ENCODE results near the gene RNU1-2.
"Not testable (repeated sequence)": the region's sequence is repeated elsewhere in the genome, so short reads cannot be mapped to it uniquely, and the experiment has no call there.

The RNU1-2 gene

DNA sequence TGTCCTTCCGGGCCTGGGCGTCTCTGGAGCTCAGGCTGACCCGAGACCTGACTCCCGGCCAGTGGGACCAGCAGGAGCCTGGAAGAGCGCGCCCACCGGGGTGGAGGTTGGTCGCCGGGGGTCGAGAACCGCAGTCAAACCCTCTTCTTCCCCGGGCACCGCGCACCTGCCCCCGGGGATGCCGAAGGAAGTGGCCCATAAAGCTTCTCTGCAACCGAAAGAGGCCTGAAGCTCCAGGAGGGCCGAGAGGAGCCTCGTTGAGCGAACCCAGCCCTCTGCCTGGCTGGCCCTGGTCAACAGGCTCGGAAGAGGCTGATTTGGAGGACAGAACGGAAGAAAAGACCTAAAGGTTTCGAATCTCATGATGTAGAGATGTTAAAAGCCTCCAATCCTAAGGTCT, 24.6 kb upstream of the RNU1-2 start:
- not testable (repeated sequence) for H3K4me1 ChIP-seq (ENCODE audit: control insufficient read depth, insufficient read depth, low read length, poor library complexity, severe bottlenecking); H3K36me3 ChIP-seq (ENCODE audit: control insufficient read depth, insufficient read depth, low read length); H3K27ac ChIP-seq (ENCODE audit: low read depth, low read length, severe bottlenecking); H3K9me3 ChIP-seq (ENCODE audit: control insufficient read depth, low read length); H3K4me3 ChIP-seq (ENCODE audit: extremely low read depth, insufficient read depth, low read length, poor library complexity, severe bottlenecking)
- WGBS, 2 experiments (ENCODE audit: insufficient coverage in 2 of 2), result 82 to 89% methylated on average over 5 to 7 of the region's 23 CpGs

DNA sequence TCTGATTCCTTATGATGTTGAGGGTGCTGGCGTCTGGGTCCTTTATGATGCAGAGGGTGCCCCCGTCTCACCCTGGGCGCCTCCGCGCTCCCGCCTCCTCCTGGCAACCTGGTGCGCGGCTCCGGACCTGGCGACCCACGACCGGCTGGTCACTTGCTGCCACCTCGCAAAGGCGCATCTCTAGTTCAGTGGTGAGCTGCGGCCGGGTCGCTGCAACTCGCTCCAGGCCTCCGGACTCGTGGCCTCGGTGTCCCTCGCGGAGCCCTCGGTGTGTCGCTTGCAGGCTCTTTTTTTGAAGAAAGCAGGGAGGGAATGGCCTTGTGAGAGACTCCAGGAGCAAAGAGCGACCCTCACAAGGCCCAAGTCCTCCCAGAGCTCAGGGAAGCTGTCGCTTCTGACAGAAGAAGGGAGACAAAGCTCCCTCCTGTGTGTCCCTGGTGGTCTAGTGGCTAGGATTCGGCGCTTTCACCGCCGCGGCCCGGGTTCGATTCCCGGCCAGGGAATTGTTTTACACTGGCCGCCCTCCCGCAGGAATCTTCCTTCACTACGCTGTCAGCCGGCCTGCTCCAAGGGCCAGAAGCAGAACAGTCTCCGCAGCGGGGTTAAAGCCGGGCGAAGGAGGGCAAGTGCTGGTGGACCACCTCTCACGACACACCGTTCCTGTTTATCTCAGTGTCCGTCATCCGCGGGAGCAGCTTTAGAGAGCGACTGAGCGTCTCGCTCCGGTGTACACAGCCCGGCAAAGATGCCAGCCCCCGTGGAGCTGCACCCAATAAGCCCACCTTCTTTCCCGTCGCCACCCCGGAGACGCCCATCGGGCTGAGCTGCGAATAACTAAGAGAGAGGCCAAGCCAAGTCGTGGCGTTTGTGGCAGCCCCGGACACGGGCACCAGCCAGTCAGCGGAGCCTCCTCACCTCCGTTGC, 23.4 kb upstream of the RNU1-2 start:
- not testable (repeated sequence) for H3K27ac ChIP-seq (ENCODE audit: low read depth, low read length, severe bottlenecking); H3K36me3 ChIP-seq (ENCODE audit: control insufficient read depth, insufficient read depth, low read length); H3K9me3 ChIP-seq (ENCODE audit: control insufficient read depth, low read length); H3K4me1 ChIP-seq (ENCODE audit: control insufficient read depth, insufficient read depth, low read length, poor library complexity, severe bottlenecking)
- WGBS, 2 experiments (ENCODE audit: insufficient coverage in 2 of 2), result 1 to 4% methylated on average over 17 to 25 of the region's 66 CpGs
- peak overlapping the region; percentile 39 for H3K4me3 ChIP-seq (ENCODE audit: extremely low read depth, insufficient read depth, low read length, poor library complexity, severe bottlenecking)

GRCh38 chr1:16873076-16873879, 22.5 kb upstream of the RNU1-2 start:
- not testable (repeated sequence) for H3K9me3 ChIP-seq (ENCODE audit: control insufficient read depth, low read length); H3K27ac ChIP-seq (ENCODE audit: low read depth, low read length, severe bottlenecking); H3K4me1 ChIP-seq (ENCODE audit: control insufficient read depth, insufficient read depth, low read length, poor library complexity, severe bottlenecking); H3K36me3 ChIP-seq (ENCODE audit: control insufficient read depth, insufficient read depth, low read length)
- H3K4me3 ChIP-seq (ENCODE audit: extremely low read depth, insufficient read depth, low read length, poor library complexity, severe bottlenecking), result peak overlapping the region; percentile 39
- 22 to 39% methylated on average over 7 to 12 of the region's 52 CpGs for WGBS, 2 experiments (ENCODE audit: insufficient coverage in 2 of 2)

DNA sequence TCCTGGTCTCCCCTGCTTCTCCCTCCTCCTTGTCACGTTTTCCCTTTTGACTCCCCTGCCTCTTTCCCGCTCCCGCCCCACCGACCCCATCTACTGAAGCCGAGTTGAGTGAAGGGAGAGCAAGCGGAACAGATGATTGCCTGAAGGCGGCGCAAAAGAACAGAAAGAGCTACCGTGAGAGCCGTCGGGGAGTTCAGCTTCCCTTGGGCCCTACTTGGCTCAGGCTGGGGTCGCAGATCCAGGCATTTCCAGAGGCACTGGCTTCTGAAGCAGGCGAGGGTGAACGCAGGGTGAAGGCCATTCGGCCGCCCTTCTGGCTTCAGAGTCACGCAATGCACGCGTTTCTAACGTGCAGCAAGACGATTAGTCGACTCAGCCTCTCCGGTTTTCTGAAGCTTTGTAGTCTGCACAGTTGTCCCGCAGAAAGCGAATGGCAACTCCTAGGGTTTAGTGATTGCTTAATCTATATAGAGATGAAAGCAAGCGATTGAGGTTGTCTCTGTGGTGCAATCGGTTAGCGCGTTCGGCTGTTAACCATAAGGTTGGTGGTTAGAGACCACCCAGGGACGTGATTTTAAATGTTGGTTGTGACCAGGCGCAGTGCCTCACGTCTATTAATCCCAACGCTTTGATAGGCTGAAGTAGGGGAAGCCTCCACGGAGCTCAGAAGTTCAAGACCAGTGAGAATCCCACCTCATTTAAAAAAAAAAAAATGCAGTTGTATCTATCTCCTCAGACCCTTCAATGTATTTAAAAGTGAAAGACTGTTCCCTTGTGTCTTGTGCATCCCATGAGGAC, 20.6 kb upstream of the RNU1-2 start:
- 70 to 81% methylated on average over 12 to 13 of the region's 35 CpGs for WGBS, 2 experiments (ENCODE audit: insufficient coverage in 2 of 2)
- H3K9me3 ChIP-seq (ENCODE audit: control insufficient read depth, low read length); H3K36me3 ChIP-seq (ENCODE audit: control insufficient read depth, insufficient read depth, low read length); H3K27ac ChIP-seq (ENCODE audit: low read depth, low read length, severe bottlenecking); H3K4me3 ChIP-seq (ENCODE audit: extremely low read depth, insufficient read depth, low read length, poor library complexity, severe bottlenecking); H3K4me1 ChIP-seq (ENCODE audit: control insufficient read depth, insufficient read depth, low read length, poor library complexity, severe bottlenecking): not testable (repeated sequence)

- not testable (repeated sequence) for H3K27ac ChIP-seq (ENCODE audit: low read depth, low read length, severe bottlenecking); H3K4me1 ChIP-seq (ENCODE audit: control insufficient read depth, insufficient read depth, low read length, poor library complexity, severe bottlenecking); H3K36me3 ChIP-seq (ENCODE audit: control insufficient read depth, insufficient read depth, low read length); H3K4me3 ChIP-seq (ENCODE audit: extremely low read depth, insufficient read depth, low read length, poor library complexity, severe bottlenecking); H3K9me3 ChIP-seq (ENCODE audit: control insufficient read depth, low read length)
- WGBS, 2 experiments (ENCODE audit: insufficient coverage in 2 of 2), result 100% methylated on average over 1 of the region's 1 CpG
These were observed 14.0 kb upstream of the RNU1-2 start for GRCh38 chr1:16881742-16882141.

DNA sequence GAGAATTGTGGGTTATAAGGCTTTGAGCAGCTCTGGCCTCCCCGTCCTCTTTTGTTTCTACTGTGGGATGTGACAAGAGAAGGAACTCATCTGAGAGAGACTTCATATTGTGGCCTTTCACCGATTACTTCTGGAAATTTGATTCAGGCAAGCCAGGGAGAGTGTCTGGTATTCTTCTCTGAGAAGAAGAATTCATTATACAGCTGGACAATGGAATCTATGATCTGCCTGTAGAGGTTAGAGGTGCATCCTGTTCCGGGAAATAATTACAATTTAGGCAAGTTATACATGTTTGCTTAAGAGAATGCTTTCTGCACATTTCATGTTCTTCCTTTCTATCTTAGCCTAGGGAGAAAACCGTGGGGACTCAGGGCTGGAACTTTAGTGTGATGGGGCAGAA, 12.8 kb upstream of the RNU1-2 start:
- Histone ChIP-seq H3K4me3 (ENCODE audit: extremely low read depth, insufficient read depth, low read length, poor library complexity, severe bottlenecking) (no peak overlapping the region), H3K27ac (ENCODE audit: low read depth, low read length, severe bottlenecking) (no peak overlapping the region), H3K36me3 (ENCODE audit: control insufficient read depth, insufficient read depth, low read length) (no peaks in the 10 kb centered on the region), H3K4me1 (ENCODE audit: control insufficient read depth, insufficient read depth, low read length, poor library complexity, severe bottlenecking) (no peaks in the 10 kb centered on the region), H3K9me3 (ENCODE audit: control insufficient read depth, low read length) (no peaks in the 10 kb centered on the region)
- 79 to 84% methylated on average over 2 to 4 of the region's 4 CpGs for WGBS, 2 experiments (ENCODE audit: insufficient coverage in 2 of 2)

GRCh38 chr1:16884487-16884886, 11.3 kb upstream of the RNU1-2 start:
- WGBS, 2 experiments (ENCODE audit: insufficient coverage in 2 of 2), result 70 to 90% methylated on average over 1 of the region's 5 CpGs
- not testable (repeated sequence) for H3K4me1 ChIP-seq (ENCODE audit: control insufficient read depth, insufficient read depth, low read length, poor library complexity, severe bottlenecking); H3K27ac ChIP-seq (ENCODE audit: low read depth, low read length, severe bottlenecking); H3K4me3 ChIP-seq (ENCODE audit: extremely low read depth, insufficient read depth, low read length, poor library complexity, severe bottlenecking); H3K9me3 ChIP-seq (ENCODE audit: control insufficient read depth, low read length); H3K36me3 ChIP-seq (ENCODE audit: control insufficient read depth, insufficient read depth, low read length)

GRCh38 chr1:16886860-16887605, 8.7 kb upstream of the RNU1-2 start:
- WGBS, 2 experiments (ENCODE audit: insufficient coverage in 2 of 2), result 95% methylated on average over 19 of the region's 20 CpGs
- Histone ChIP-seq H3K36me3 (ENCODE audit: control insufficient read depth, insufficient read depth, low read length) (no peaks in the 10 kb centered on the region), H3K4me1 (ENCODE audit: control insufficient read depth, insufficient read depth, low read length, poor library complexity, severe bottlenecking) (peaks cover 3% of the 10 kb centered on the region)

GRCh38 chr1:16888860-16889816, 6.6 kb upstream of the RNU1-2 start:
- Histone ChIP-seq H3K27ac (ENCODE audit: low read depth, low read length, severe bottlenecking) (peak overlapping the region; percentile 84), H3K4me3 (ENCODE audit: extremely low read depth, insufficient read depth, low read length, poor library complexity, severe bottlenecking) (peak overlapping the region; percentile 63)

More at GRCh38 chr1:16886860-16887605, 8.7 kb upstream of the RNU1-2 start:
- Histone ChIP-seq H3K4me3 (ENCODE audit: extremely low read depth, insufficient read depth, low read length, poor library complexity, severe bottlenecking) (no peak overlapping the region), H3K27ac (ENCODE audit: low read depth, low read length, severe bottlenecking) (no peak overlapping the region), H3K9me3 (ENCODE audit: control insufficient read depth, low read length) (no peaks in the 10 kb centered on the region)

More at GRCh38 chr1:16888860-16889816, 6.6 kb upstream of the RNU1-2 start:
- 1 to 2% methylated on average over 61 to 63 of the region's 63 CpGs for WGBS, 2 experiments (ENCODE audit: insufficient coverage in 2 of 2)
- Histone ChIP-seq H3K4me1 (ENCODE audit: control insufficient read depth, insufficient read depth, low read length, poor library complexity, severe bottlenecking) (peaks cover 3% of the 10 kb centered on the region), H3K9me3 (ENCODE audit: control insufficient read depth, low read length) (no peaks in the 10 kb centered on the region), H3K36me3 (ENCODE audit: control insufficient read depth, insufficient read depth, low read length) (no peaks in the 10 kb centered on the region)
